RWPE2 (cell line): ENCODE data around the gene ADAMTS5.

ENCODE experiments used
- ATAC-seq: fragments of 200-7000 bp; cut with Tn5 transposase; 3 replicates; pipeline ENCODE4 v1.9.1; 2021; ENCODE audit warnings: low read depth
- DNase-seq: peaks from one replicate; pipeline ENCODE4 v3.0.0-alpha.2; 2020; ENCODE audit warnings: low spot score
- H3K27ac ChIP-seq: fragments of 450-650 bp; 2 replicates; pipeline ENCODE4 v1.5.1; 2017; ENCODE audit warnings: mild to moderate bottlenecking; ENCODE audit not compliant: poor library complexity, severe bottlenecking
- H3K27me3 ChIP-seq: fragments of 250-450 bp; sonication (Bioruptor Pico); 2 replicates; pipeline ENCODE4 v1.5.1; 2021; ENCODE audit warnings: mild to moderate bottlenecking, moderate library complexity; ENCODE audit not compliant: insufficient read depth, poor library complexity, severe bottlenecking
- H3K36me3 ChIP-seq: fragments of 250-450 bp; sonication (Bioruptor Pico); 2 replicates; pipeline ENCODE4 v1.5.1; 2020; ENCODE audit warnings: low read depth, mild to moderate bottlenecking, moderate library complexity
- H3K4me1 ChIP-seq: fragments of 250-450 bp; sonication (Bioruptor Pico); 2 replicates; pipeline ENCODE4 v1.5.1; 2021; ENCODE audit warnings: mild to moderate bottlenecking, moderate library complexity; ENCODE audit not compliant: insufficient read depth, poor library complexity, severe bottlenecking
- H3K4me3 ChIP-seq: fragments of 250-450 bp; sonication (Bioruptor Pico); 2 replicates; pipeline ENCODE4 v1.5.1; 2021; ENCODE audit warnings: mild to moderate bottlenecking, moderate library complexity; ENCODE audit not compliant: severe bottlenecking
- H3K9me3 ChIP-seq: fragments of 250-450 bp; sonication (Bioruptor Pico); 2 replicates; pipeline ENCODE4 v1.5.1; 2021; ENCODE audit warnings: mild to moderate bottlenecking, moderate library complexity; ENCODE audit not compliant: severe bottlenecking
- CTCF ChIP-seq: fragments of 450-650 bp; IDR thresholded peaks from one replicate; pipeline ENCODE4 v1.5.1; 2017; ENCODE audit warnings: mild to moderate bottlenecking, moderate library complexity; ENCODE audit not compliant: poor library complexity, severe bottlenecking

ADAMTS5 gene

DNA sequence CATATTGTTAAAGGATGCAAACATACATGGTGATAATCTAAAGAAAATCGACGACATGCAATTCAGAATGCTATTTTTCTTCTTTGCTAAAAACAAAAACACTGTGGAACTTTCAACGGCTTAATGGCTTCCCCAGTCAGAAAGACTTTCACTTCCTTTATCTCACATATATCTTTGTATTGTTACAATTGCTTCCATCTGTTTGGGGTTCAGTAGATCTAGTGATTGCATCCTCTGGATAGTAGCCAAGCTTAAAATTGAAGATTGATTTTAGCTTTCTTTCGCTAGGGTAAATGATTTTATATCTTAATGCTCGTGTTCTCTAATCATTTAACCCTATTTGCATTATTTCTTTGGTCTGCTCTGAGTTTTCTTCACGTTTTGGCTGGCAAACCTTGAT, 89.9 kb downstream of the ADAMTS5 start:
- Histone ChIP-seq H3K27ac (no peak overlapping the region), H3K9me3 (no peaks in the 10 kb centered on the region), H3K4me3 (no peak overlapping the region), H3K27me3 (no peaks in the 10 kb centered on the region), H3K4me1 (no peaks in the 10 kb centered on the region), H3K36me3 (no peaks in the 10 kb centered on the region)
- ATAC-seq (no peak), DNase-seq (no peak)
- no peak for TF ChIP-seq CTCF

GRCh38 chr21:26874347-26874746, 92.5 kb downstream of the ADAMTS5 start:
- Histone ChIP-seq H3K36me3 (no peaks in the 10 kb centered on the region), H3K4me3 (no peak overlapping the region), H3K4me1 (no peaks in the 10 kb centered on the region), H3K27me3 (no peaks in the 10 kb centered on the region), H3K9me3 (no peaks in the 10 kb centered on the region), H3K27ac (no peak overlapping the region)
- DNase-seq = no peak
- ATAC-seq = no peak
- TF ChIP-seq CTCF = no peak
